Left renal pelvis (tissue), 4 donors: ENCODE measurements around the gene NECAB2. TPM values are rescaled to one million over a fixed set of nuclear protein-coding genes. Genes with fewer than 3 reads are reported as not detected.

Experiments used
- polyA plus RNA-seq, 4 donors: library from polyadenylated mRNA; unstranded; fragments of 120-200 nt; gene quantifications; one replicate each; pipeline ENCODE4 v1.2.1, GENCODE V29; 2013; ENCODE audit not compliant: insufficient read length in 4 of 4

NECAB2 gene
- polyA plus RNA-seq, 4 donors, result 0.97 to 4.4 (median 2.8) TPM

Other genes with a start within 250 kb of the NECAB2 start
- 100 to 1,000 TPM; 169 to 263 (median 199) TPM for gene HSBP1, start 160.3 kb upstream of the NECAB2 start, polyA plus RNA-seq
- 1 to 10 TPM; 2.1 to 5.9 (median 4.1) TPM for gene MLYCD, start 69.1 kb upstream of the NECAB2 start, polyA plus RNA-seq
- under 1 TPM; 0.34 to 0.73 (median 0.50) TPM for gene OSGIN1, start 15.0 kb upstream of the NECAB2 start, polyA plus RNA-seq
- not detected for gene SLC38A8, start 74.6 kb downstream of the NECAB2 start, polyA plus RNA-seq
- gene MBTPS1, start 148.7 kb downstream of the NECAB2 start, polyA plus RNA-seq, result 100 to 1,000 TPM; 111 to 142 (median 112) TPM
- 10 to 100 TPM; 36.6 to 51.1 (median 48.6) TPM for gene HSDL1, start 176.9 kb downstream of the NECAB2 start, polyA plus RNA-seq
- gene DNAAF1, start 177.1 kb downstream of the NECAB2 start, polyA plus RNA-seq, result 1 to 10 TPM in 3 of 4 donors, under 1 TPM in 1; 0.57 to 7.5 (median 4.9) TPM
- 10 to 100 TPM; 27.7 to 65.0 (median 37.7) TPM for gene TAF1C, start 218.8 kb downstream of the NECAB2 start, polyA plus RNA-seq
- gene ADAD2, start 222.9 kb downstream of the NECAB2 start, polyA plus RNA-seq, result under 1 TPM in 2 of 4 donors, not detected in 2; 0.16 to 0.25 TPM